ENCODE data around the gene C14orf132. TPM values are rescaled to one million over a fixed set of nuclear protein-coding genes. Genes with fewer than 3 reads are reported as not detected.
A peak's percentile ranks its signal among the peaks of the same experiment; 100 is the strongest.

Gene C14orf132
- total and polyA plus RNA-seq, 2 experiments from 2014 or later, result 13.9 to 14.1 TPM

DNA sequence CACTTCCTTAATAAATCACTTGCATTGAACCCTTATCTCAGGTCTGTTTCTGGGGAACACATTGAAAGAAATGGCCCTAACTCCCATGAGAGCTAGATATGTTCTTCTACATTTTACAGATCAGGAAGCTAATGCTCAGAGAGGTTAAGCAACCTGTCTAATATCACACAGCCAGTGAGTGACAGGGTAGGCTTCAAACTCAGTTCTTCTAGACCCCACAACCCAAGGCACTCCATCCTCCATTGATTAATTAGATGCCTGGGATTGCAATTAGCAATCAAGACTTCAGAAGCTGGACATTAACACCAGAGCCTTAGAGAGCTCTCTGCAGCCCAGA lies 59.8 kb downstream of the C14orf132 start:
- TF ChIP-seq, protein P1, sequence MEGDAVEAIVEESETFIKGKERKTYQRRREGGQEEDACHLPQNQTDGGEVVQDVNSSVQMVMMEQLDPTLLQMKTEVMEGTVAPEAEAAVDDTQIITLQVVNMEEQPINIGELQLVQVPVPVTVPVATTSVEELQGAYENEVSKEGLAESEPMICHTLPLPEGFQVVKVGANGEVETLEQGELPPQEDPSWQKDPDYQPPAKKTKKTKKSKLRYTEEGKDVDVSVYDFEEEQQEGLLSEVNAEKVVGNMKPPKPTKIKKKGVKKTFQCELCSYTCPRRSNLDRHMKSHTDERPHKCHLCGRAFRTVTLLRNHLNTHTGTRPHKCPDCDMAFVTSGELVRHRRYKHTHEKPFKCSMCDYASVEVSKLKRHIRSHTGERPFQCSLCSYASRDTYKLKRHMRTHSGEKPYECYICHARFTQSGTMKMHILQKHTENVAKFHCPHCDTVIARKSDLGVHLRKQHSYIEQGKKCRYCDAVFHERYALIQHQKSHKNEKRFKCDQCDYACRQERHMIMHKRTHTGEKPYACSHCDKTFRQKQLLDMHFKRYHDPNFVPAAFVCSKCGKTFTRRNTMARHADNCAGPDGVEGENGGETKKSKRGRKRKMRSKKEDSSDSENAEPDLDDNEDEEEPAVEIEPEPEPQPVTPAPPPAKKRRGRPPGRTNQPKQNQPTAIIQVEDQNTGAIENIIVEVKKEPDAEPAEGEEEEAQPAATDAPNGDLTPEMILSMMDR (IDR thresholded peaks at IDR 0.05; ENCODE audit: low read depth, low read length), result no peak
- H3K4me1 ChIP-seq (ENCODE audit: low read depth), result no peaks in the 10 kb centered on the region
- no peaks in the 10 kb centered on the region for H3K9me3 ChIP-seq (ENCODE audit: low read depth)
- no peaks in the 10 kb centered on the region for H3K36me3 ChIP-seq
- no peak overlapping the region for H3K27ac ChIP-seq
- H3K27me3 ChIP-seq, result no peaks in the 10 kb centered on the region
- H3K4me3 ChIP-seq, result no peak overlapping the region
- DNase-seq (ENCODE audit: low read depth in 1 of 2, low spot score in 1 of 2), result no peak

DNA sequence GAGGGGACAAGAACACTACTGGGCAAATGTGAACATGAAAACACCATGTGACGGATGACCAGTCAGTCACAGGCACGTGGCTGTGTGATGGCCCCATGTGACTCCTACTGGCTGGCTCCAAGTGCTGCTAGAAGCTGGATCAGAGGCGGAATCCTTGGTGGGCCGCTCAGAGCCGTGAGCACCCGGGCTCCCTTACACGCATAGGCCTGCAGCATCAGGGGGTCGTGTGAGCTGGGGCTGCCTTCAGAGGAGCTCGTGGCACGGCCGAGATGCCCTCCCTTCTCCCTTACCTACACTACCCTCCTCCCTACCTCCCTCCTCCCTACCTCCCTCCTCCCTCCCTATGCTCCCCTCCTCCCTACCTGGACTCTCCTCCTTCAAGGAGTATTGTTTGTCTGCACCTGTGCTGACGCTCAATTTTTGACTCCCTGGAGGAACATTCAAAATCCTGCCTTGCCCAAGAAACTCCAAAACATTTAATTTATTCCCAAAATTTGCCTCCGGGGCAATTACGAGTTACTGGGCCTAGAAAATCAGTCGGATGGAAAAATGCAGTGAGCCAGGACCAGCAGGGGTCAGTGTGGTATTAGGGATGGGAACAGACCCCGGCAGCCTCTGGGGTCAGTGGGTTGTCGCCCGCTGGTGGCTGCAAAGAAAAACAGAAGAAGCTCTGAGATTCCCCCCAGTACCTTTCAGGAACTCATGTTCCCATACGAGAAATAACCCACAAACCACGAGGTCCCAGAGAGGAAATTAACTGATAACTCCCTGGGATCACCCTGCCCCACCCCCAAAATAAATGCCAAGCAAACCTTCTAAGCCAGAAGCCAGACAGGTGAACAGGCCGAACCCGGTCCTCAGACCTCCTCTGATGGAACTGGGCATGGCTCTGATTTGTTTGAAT lies 61.3 kb downstream of the C14orf132 start:
- H3K4me1 ChIP-seq (ENCODE audit: low read depth), result no peaks in the 10 kb centered on the region
- no peak overlapping the region for H3K4me3 ChIP-seq
- H3K36me3 ChIP-seq, result no peaks in the 10 kb centered on the region
- no peak overlapping the region for H3K27ac ChIP-seq
- TF ChIP-seq, protein P1 (IDR thresholded peaks at IDR 0.05; ENCODE audit: low read depth, low read length), result peak; percentile 94
- H3K9me3 ChIP-seq (ENCODE audit: low read depth), result no peaks in the 10 kb centered on the region
- peak; percentile 86 to 88 for DNase-seq (ENCODE audit: low read depth in 1 of 2, low spot score in 1 of 2)
- no peaks in the 10 kb centered on the region for H3K27me3 ChIP-seq

DNA sequence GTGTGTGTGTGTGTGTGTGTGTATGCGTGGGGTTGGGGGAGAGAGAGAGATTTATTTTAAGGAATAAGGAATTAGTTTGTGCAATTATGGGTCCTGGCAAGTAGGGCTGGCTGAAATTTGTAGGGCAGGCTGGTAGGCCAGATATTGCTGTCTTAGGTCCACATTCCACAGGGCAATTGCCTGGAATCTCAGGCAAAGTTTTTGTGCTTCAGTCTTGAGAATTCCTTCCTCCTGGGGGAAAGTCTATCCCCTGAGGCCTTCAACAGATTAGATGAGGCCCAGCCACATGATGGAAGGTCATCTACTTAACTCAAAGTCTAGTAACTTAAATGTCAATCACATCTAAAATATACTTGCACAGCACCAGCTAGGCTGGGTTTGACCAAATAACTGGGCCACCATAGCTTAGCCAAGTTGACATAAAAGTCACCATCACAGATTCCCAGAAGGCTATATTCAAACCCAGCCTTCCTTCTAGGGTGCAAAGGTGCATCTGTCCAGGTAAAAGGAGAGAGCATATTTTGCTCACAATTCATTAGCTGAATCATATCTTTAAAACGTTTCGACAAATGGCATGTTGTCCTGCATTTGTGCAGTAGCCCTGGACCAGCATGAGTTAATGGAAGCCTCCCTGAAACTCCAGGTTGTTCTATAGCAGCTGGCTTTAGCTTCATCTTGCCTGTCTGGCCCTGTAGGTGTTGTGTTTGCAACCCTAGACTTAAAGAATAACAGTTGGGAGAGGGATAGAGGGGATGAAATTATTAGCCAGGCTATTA lies 63.1 kb downstream of the C14orf132 start:
- no peak overlapping the region for H3K27ac ChIP-seq
- no peaks in the 10 kb centered on the region for H3K36me3 ChIP-seq
- TF ChIP-seq, protein P1 (IDR thresholded peaks at IDR 0.05; ENCODE audit: low read depth, low read length), result no peak
- no peak overlapping the region for H3K4me3 ChIP-seq
- DNase-seq (ENCODE audit: low read depth in 1 of 2, low spot score in 1 of 2), result peak in 1 of 2 donors; percentile 56
- H3K4me1 ChIP-seq (ENCODE audit: low read depth), result no peaks in the 10 kb centered on the region
- H3K9me3 ChIP-seq (ENCODE audit: low read depth), result no peaks in the 10 kb centered on the region
- no peaks in the 10 kb centered on the region for H3K27me3 ChIP-seq

DNA sequence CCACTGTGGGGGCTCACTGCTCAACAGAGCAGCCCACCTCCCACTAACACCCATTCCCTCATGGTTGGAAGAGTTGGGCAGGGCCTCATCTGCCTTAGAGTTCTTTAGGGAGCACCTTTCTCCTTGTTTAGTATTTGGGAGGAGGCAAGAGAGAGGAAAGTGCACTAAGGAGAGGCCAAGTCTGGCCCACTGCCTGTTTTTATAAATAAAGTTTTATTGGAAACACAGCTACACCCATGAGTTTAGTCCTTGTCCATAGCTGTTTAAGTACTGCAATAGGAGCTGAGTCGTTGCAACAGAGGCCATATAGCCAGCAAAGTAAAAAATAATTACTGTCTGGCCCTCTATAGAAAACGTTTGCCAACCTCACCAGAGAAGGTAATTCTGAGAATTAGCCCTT lies 63.9 kb downstream of the C14orf132 start:
- Histone ChIP-seq H3K27me3 (no peaks in the 10 kb centered on the region), H3K9me3 (ENCODE audit: low read depth) (no peaks in the 10 kb centered on the region), H3K27ac (no peak overlapping the region), H3K4me3 (no peak overlapping the region), H3K36me3 (no peaks in the 10 kb centered on the region), H3K4me1 (ENCODE audit: low read depth) (no peaks in the 10 kb centered on the region)
- DNase-seq (ENCODE audit: low read depth in 1 of 2, low spot score in 1 of 2), result no peak
- TF ChIP-seq, protein P1 (IDR thresholded peaks at IDR 0.05; ENCODE audit: low read depth, low read length), result no peak

DNA sequence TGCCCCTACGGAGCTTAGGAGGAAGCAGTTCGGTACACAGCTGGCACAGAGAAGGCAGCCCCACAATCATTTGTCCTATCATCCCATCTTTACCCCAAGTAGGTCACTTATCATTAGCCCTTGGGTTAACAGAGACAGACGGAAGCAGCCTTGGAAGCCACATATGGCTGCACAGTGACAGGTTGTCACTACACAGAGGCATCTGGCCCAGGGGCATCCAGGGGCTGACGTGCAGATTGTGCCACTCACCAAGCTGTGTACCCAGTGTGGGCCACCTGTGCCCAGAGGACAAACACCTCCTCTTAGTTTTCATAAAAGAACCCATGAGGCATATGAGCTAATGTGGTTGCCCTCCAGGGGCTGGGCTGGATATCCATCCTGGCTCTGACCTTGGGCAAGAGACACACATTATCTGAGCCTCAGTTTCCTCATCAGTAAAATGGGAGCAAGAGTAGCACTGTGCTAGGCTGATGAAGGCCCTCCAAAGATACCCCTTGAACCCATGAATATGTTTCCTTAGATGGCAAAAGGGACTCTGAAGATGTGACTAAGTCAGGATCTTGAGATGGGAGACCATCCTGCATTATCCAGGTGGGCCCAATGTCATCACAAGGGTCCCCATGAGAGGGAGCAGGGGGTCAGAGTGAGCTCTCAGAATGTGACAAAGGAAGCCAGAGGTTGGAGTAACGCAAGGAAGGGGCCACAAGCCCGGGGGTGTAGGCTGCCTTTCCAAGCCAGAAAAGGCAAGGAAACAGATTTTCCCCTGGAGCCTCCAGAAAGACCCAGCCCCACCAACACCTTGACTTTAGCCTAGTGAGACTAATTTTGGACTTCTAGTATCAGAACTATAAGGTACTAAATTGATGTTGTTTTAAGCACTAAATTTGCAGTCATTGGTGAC lies 64.6 kb downstream of the C14orf132 start:
- Histone ChIP-seq H3K4me1 (ENCODE audit: low read depth) (no peaks in the 10 kb centered on the region), H3K27ac (no peak overlapping the region), H3K4me3 (no peak overlapping the region), H3K9me3 (ENCODE audit: low read depth) (no peaks in the 10 kb centered on the region), H3K36me3 (no peaks in the 10 kb centered on the region), H3K27me3 (no peaks in the 10 kb centered on the region)
- DNase-seq (ENCODE audit: low read depth in 1 of 2, low spot score in 1 of 2), result no peak
- TF ChIP-seq, protein P1 (IDR thresholded peaks at IDR 0.05; ENCODE audit: low read depth, low read length), result no peak
